HCT116 (cell line): ENCODE measurements around the gene KRTAP13-2. TPM values are rescaled to one million over a fixed set of nuclear protein-coding genes. Genes with fewer than 3 reads are reported as not detected.

Experiments used
- ATAC-seq: fragments of 200-7000 bp; cut with Tn5 transposase; 2 replicates; pipeline ENCODE4 v1.9.1; 2020; ENCODE audit warnings: mild to moderate bottlenecking, moderate library complexity
- BruUV-seq: library from RNA; stranded (reverse); fragments of 400-500 nt; replicated peaks from 2 replicates; lab custom pipeline; 2021; lab: Mats Ljungman, UMichigan
- CTCF ChIA-PET: fragments of 300-600 bp; sonication (Branson Sonifier 250); formaldehyde crosslinking; loops from one replicate; lab custom pipeline; 2021; ENCODE audit warnings: antibody characterized with exemption; lab: Charles Lee
- POLR2A ChIA-PET: fragments of 300-600, 350-600 bp; sonication (Branson Sonifier 250); formaldehyde crosslinking; loops from one replicate; lab custom pipeline; 2021; ENCODE audit warnings: antibody characterized with exemption; lab: Charles Lee
- RAD21 ChIA-PET, 2 experiments: fragments of 300-600 bp; sonication (Branson Sonifier 250); formaldehyde crosslinking; loops; one replicate each; lab custom pipeline; 2023; ENCODE audit warnings: low total read pairs in 2 of 2; ENCODE audit not compliant: uncharacterized antibody in 2 of 2, unreplicated experiment in 2 of 2, low non-redundant PET in 1 of 2; lab: Charles Lee
- DNase-seq: peaks from one replicate; pipeline ENCODE4 v3.0.0-alpha.2; 2010; ENCODE audit warnings: low read depth, low spot score
- H2AFZ ChIP-seq: fragments of 200-600 bp; shearing (Covaris generic), sonication (generic); 2 replicates; pipeline ENCODE4 v1.6.1; 2017; ENCODE audit warnings: low read depth, mixed run types, mixed read lengths, antibody characterized with exemption, low read length; ENCODE audit not compliant: poor library complexity, severe bottlenecking
- H3K27ac ChIP-seq: 2 replicates; pipeline ENCODE4 v1.5.1; 2012; ENCODE audit warnings: low read depth, low read length
- H3K27me3 ChIP-seq: fragments of 200-600 bp; sonication (generic); 2 replicates; pipeline ENCODE4 v1.6.1; 2016; ENCODE audit warnings: mixed run types, low read length, mixed read lengths; ENCODE audit not compliant: insufficient read depth
- H3K36me3 ChIP-seq, 2 experiments: fragments of 200-500 bp in 1 of 2; fragments of 200-600 bp in 1 of 2; sonication (Bioruptor generic) in 1 of 2; sonication (generic) in 1 of 2; 2 replicates each; pipeline versions ENCODE4 v1.5.1 to v1.6.1; 2014 to 2016; ENCODE audit warnings: low read length in 2 of 2, inconsistent platforms in 1 of 2, mixed read lengths in 1 of 2, mixed run types in 1 of 2; ENCODE audit not compliant: insufficient read depth in 2 of 2, control insufficient read depth in 1 of 2
- H3K4me1 ChIP-seq, 2 experiments: fragments of 200-600 bp in 1 of 2; sonication (generic) in 1 of 2; 2 replicates each; pipeline versions ENCODE4 v1.5.1 to v1.6.1; 2012 to 2017; ENCODE audit warnings: low read length in 2 of 2, inconsistent platforms in 1 of 2, mild to moderate bottlenecking in 1 of 2, mixed read lengths in 1 of 2, mixed run types in 1 of 2, moderate library complexity in 1 of 2; ENCODE audit not compliant: insufficient read depth in 2 of 2, control insufficient read depth in 1 of 2
- H3K4me2 ChIP-seq: fragments of 200-600 bp; sonication (generic); 2 replicates; pipeline ENCODE4 v1.6.1; 2017; ENCODE audit warnings: mixed run types, low read length, mixed read lengths
- H3K4me3 ChIP-seq, 2 experiments: fragments of 200-600 bp in 1 of 2; sonication (generic) in 1 of 2; replicated peaks in 1 of 2; 2 replicates each; pipeline ENCODE4 v1.5.1; 2011 to 2016; ENCODE audit warnings: low read length in 2 of 2, control low read depth in 1 of 2, low read depth in 1 of 2, mild to moderate bottlenecking in 1 of 2, mixed read lengths in 1 of 2, mixed run types in 1 of 2
- H3K79me2 ChIP-seq: fragments of 200-600 bp; sonication (generic); 2 replicates; pipeline ENCODE4 v1.6.1; 2017; ENCODE audit warnings: mild to moderate bottlenecking, mixed run types, low read length, moderate library complexity, mixed read lengths; ENCODE audit not compliant: insufficient read depth
- H3K9ac ChIP-seq: fragments of 200-600 bp; sonication (generic); 2 replicates; pipeline ENCODE4 v1.6.1; 2016; ENCODE audit warnings: low read length, mixed read lengths
- H3K9me2 ChIP-seq: fragments of 200-600 bp; sonication (generic), shearing (Covaris generic); 2 replicates; pipeline ENCODE4 v1.6.1; 2017; ENCODE audit warnings: mixed run types, mild to moderate bottlenecking, moderate library complexity; ENCODE audit not compliant: insufficient read depth
- H3K9me3 ChIP-seq, 2 experiments: fragments of 200-500 bp in 1 of 2; fragments of 200-600 bp in 1 of 2; sonication (Bioruptor generic) in 1 of 2; sonication (generic) in 1 of 2; 2 replicates each; pipeline ENCODE4 v1.6.1; 2014 to 2017; ENCODE audit warnings: low read length in 2 of 2, mixed read lengths in 2 of 2, inconsistent platforms in 1 of 2, low read depth in 1 of 2, mild to moderate bottlenecking in 1 of 2, mixed run types in 1 of 2, moderate library complexity in 1 of 2; ENCODE audit not compliant: control insufficient read depth in 1 of 2, insufficient read depth in 1 of 2
- H4K20me1 ChIP-seq: fragments of 200-600 bp; sonication (generic), shearing (Covaris generic); 2 replicates; pipeline ENCODE4 v1.6.1; 2017; ENCODE audit warnings: mixed run types, mild to moderate bottlenecking, moderate library complexity; ENCODE audit not compliant: insufficient read depth
- CBX3 ChIP-seq: IDR thresholded peaks from 2 replicates; pipeline ENCODE4 v1.6.1; 2012; ENCODE audit warnings: low read depth
- CEBPB ChIP-seq: IDR thresholded peaks from 2 replicates; pipeline ENCODE4 v1.6.1; 2012; ENCODE audit warnings: low read depth
- ELF1 ChIP-seq: IDR thresholded peaks from 2 replicates; pipeline ENCODE4 v1.6.1; 2012; ENCODE audit warnings: low read depth, borderline replicate concordance
- EZH2 ChIP-seq: fragments of 200-600 bp; sonication (generic); IDR thresholded peaks from 2 replicates; pipeline ENCODE4 v1.6.1; 2017; ENCODE audit warnings: antibody characterized with exemption, mixed run types
- EZH2phosphoT487 ChIP-seq: fragments of 200-600 bp; IDR thresholded peaks from 2 replicates; pipeline ENCODE4 v1.6.1; 2018; ENCODE audit warnings: antibody characterized with exemption, borderline replicate concordance
- POLR2AphosphoS5 ChIP-seq: IDR thresholded peaks from 2 replicates; pipeline ENCODE4 v1.6.1; 2011; ENCODE audit warnings: mild to moderate bottlenecking, low read depth, low read length, moderate library complexity
- SIN3A ChIP-seq: IDR thresholded peaks from 2 replicates; pipeline ENCODE4 v1.6.1; 2012; ENCODE audit warnings: low read depth
- SRF ChIP-seq: IDR thresholded peaks from 2 replicates; pipeline ENCODE4 v1.6.1; 2012; ENCODE audit warnings: low read depth
- TCF7L2 ChIP-seq: IDR thresholded peaks from 2 replicates; pipeline ENCODE4 v1.7.0; 2011; ENCODE audit warnings: borderline replicate concordance, inconsistent platforms; ENCODE audit not compliant: insufficient read depth, insufficient read length; ENCODE audit errors: extremely low read depth
- ZFX ChIP-seq: fragments of 450-650 bp; IDR thresholded peaks from 2 replicates; pipeline ENCODE4 v1.6.1; 2017
- ZNF274 ChIP-seq: fragments of 200-500 bp; sonication (Bioruptor generic); IDR thresholded peaks from 2 replicates; pipeline ENCODE4 v1.6.1; 2014; ENCODE audit warnings: mild to moderate bottlenecking, low read depth, low read length, inconsistent platforms
- intact Hi-C: fragments of 100-400 bp; cut with micrococcal nuclease; formaldehyde crosslinking; loops from 2 replicates; pipeline ENCODE4 v1.10.0; 2022
- total RNA-seq: library from RNA; stranded (reverse); gene quantifications from one replicate; pipeline ENCODE4 v1.2.1, GENCODE V29; 2021; ENCODE audit not compliant: unreplicated experiment
- TF ChIP-seq, protein P1 (sequence below): IDR thresholded peaks from 2 replicates; pipeline ENCODE4 v1.6.1; 2011; ENCODE audit warnings: mild to moderate bottlenecking, low read length, moderate library complexity; ENCODE audit not compliant: insufficient replicate concordance; ENCODE audit errors: extremely low read depth
- TF ChIP-seq, protein P2 (sequence below): IDR thresholded peaks from 2 replicates; pipeline ENCODE4 v1.6.1; 2012; ENCODE audit warnings: low read depth
- TF ChIP-seq, protein P3 (sequence below): IDR thresholded peaks from 2 replicates; pipeline ENCODE4 v1.6.1; 2012

KRTAP13-2 gene
- total RNA-seq, 1 experiment from 2014 or later, result not detected

DNA sequence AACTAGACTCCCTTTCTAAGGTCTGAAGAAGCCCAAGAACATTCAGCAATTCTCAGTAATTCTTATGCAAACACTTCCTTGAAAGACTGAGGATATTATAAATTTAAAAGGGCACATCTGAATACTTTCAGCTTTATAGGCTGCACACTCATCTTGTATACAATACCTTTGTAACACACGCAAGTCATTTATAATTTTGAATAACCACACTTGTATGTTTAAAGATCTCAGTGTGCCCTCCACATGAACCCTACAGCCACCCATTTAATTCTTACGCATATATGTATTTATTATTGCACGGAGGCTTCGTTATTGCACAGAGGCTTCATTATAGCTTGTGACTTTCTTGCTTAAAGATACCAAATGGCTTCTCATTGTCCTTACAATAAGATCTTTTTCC is 33.4 kb downstream of the KRTAP13-2 start:
- Histone ChIP-seq H3K4me3 (no peak overlapping the region), H3K4me1 (no peaks in the 10 kb centered on the region), H3K9me3 (peaks cover 0 to 26% of the 10 kb centered on the region in 2 experiments; a peak in 2 of 4 replicates), H3K36me3 (no peaks in the 10 kb centered on the region), H3K27ac (no peak overlapping the region), H3K9ac (no peak overlapping the region), H3K9me2 (no peaks in the 10 kb centered on the region), H2AFZ (no peak overlapping the region), H3K27me3 (no peaks in the 10 kb centered on the region), H3K79me2 (no peaks in the 10 kb centered on the region), H4K20me1 (no peaks in the 10 kb centered on the region), H3K4me2 (no peak overlapping the region)
- RAD21 ChIA-PET, result no interaction called here
- BruUV-seq, result no TSS peak
- intact Hi-C loops, result no loop called here
- ATAC-seq, result no peak
- TF ChIP-seq CEBPB (no peak), SIN3A (no peak), ELF1 (no peak)
- TF ChIP-seq, protein P1, sequence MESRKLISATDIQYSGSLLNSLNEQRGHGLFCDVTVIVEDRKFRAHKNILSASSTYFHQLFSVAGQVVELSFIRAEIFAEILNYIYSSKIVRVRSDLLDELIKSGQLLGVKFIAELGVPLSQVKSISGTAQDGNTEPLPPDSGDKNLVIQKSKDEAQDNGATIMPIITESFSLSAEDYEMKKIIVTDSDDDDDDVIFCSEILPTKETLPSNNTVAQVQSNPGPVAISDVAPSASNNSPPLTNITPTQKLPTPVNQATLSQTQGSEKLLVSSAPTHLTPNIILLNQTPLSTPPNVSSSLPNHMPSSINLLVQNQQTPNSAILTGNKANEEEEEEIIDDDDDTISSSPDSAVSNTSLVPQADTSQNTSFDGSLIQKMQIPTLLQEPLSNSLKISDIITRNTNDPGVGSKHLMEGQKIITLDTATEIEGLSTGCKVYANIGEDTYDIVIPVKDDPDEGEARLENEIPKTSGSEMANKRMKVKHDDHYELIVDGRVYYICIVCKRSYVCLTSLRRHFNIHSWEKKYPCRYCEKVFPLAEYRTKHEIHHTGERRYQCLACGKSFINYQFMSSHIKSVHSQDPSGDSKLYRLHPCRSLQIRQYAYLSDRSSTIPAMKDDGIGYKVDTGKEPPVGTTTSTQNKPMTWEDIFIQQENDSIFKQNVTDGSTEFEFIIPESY, result no peak
- POLR2A ChIA-PET, result no interaction called here
- no peak for DNase-seq
- CTCF ChIA-PET, result no interaction called here

DNA sequence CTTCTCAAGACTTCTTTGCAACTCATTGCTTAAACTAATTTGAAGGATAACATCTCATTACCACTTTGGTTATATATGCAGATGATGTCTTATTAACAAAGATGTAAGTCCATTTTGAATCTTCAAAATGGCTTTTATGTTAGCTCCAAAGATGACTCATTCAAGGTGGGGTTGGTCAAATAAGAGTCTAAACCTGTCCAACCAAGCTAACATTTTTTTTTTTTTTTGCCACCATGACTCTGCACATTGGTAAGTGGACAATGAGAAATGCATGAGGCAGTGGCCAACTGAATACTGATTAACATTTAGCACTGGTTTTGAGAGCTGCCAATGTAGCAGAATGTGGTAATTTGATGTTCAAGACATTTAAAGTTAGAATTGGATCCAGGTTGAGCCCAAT is 34.3 kb downstream of the KRTAP13-2 start:
- no peak overlapping the region for H2AFZ ChIP-seq
- CTCF ChIA-PET, result no interaction called here
- intact Hi-C loops, result no loop called here
- RAD21 ChIA-PET, result no interaction called here
- no peaks in the 10 kb centered on the region for H4K20me1 ChIP-seq
- H3K36me3 ChIP-seq, result no peaks in the 10 kb centered on the region
- BruUV-seq, result no TSS peak
- no peak overlapping the region for H3K4me2 ChIP-seq
- ATAC-seq (no peak), DNase-seq (no peak)
- no peaks in the 10 kb centered on the region for H3K9me2 ChIP-seq
- POLR2A ChIA-PET, result no interaction called here
- H3K4me3 ChIP-seq, result no peak overlapping the region
- H3K79me2 ChIP-seq, result no peaks in the 10 kb centered on the region
- H3K9ac ChIP-seq, result no peak overlapping the region
- H3K27ac ChIP-seq, result no peak overlapping the region
- peaks cover 2 to 26% of the 10 kb centered on the region in 2 experiments; a peak in 2 of 4 replicates for H3K9me3 ChIP-seq
- H3K27me3 ChIP-seq, result no peaks in the 10 kb centered on the region
- no peaks in the 10 kb centered on the region for H3K4me1 ChIP-seq
- TF ChIP-seq ZFX, result no peak
- TF ChIP-seq EZH2, result no peak
- no peak for TF ChIP-seq SRF
- TF ChIP-seq TCF7L2, result no peak
- no peak for TF ChIP-seq CBX3
- TF ChIP-seq ZNF274, result no peak
- TF ChIP-seq EZH2phosphoT487, result no peak
- TF ChIP-seq, protein P2, sequence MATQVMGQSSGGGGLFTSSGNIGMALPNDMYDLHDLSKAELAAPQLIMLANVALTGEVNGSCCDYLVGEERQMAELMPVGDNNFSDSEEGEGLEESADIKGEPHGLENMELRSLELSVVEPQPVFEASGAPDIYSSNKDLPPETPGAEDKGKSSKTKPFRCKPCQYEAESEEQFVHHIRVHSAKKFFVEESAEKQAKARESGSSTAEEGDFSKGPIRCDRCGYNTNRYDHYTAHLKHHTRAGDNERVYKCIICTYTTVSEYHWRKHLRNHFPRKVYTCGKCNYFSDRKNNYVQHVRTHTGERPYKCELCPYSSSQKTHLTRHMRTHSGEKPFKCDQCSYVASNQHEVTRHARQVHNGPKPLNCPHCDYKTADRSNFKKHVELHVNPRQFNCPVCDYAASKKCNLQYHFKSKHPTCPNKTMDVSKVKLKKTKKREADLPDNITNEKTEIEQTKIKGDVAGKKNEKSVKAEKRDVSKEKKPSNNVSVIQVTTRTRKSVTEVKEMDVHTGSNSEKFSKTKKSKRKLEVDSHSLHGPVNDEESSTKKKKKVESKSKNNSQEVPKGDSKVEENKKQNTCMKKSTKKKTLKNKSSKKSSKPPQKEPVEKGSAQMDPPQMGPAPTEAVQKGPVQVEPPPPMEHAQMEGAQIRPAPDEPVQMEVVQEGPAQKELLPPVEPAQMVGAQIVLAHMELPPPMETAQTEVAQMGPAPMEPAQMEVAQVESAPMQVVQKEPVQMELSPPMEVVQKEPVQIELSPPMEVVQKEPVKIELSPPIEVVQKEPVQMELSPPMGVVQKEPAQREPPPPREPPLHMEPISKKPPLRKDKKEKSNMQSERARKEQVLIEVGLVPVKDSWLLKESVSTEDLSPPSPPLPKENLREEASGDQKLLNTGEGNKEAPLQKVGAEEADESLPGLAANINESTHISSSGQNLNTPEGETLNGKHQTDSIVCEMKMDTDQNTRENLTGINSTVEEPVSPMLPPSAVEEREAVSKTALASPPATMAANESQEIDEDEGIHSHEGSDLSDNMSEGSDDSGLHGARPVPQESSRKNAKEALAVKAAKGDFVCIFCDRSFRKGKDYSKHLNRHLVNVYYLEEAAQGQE, result no peak
- TF ChIP-seq POLR2AphosphoS5, result no peak
- TF ChIP-seq, protein P3, sequence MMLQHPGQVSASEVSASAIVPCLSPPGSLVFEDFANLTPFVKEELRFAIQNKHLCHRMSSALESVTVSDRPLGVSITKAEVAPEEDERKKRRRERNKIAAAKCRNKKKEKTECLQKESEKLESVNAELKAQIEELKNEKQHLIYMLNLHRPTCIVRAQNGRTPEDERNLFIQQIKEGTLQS, result no peak
